K562 (cell line): ENCODE results near the gene UIMC1.

ENCODE experiments used
- BRCA1 ChIP-seq, 2 experiments: fragments of 450-650 bp in 1 of 2; sonication (generic) in 1 of 2; formaldehyde crosslinking in 1 of 2; IDR thresholded peaks; 2 replicates each; pipeline versions ENCODE4 v1.5.0 to v1.6.1; 2017 to 2020; ENCODE audit warnings: mild to moderate bottlenecking in 1 of 2, missing genetic modification reagents in 1 of 2
- GABPB1 ChIP-seq: sonication (generic); formaldehyde crosslinking; IDR thresholded peaks from 2 replicates; pipeline ENCODE4 v1.8.0; 2022; ENCODE audit warnings: mild to moderate bottlenecking, missing genetic modification reagents
- IRF2 ChIP-seq: sonication (generic); formaldehyde crosslinking; IDR thresholded peaks from 2 replicates; pipeline ENCODE4 v1.8.1; 2022; ENCODE audit warnings: mild to moderate bottlenecking, missing genetic modification reagents
- JUN ChIP-seq, 2 experiments: sonication (generic) in 1 of 2; formaldehyde crosslinking in 1 of 2; IDR thresholded peaks; 2 replicates each; pipeline versions ENCODE4 v1.6.1 to v1.8.0; 2012 to 2022; ENCODE audit warnings: borderline replicate concordance in 2 of 2, mild to moderate bottlenecking in 2 of 2, improper control_type of control experiment in 1 of 2, low read depth in 1 of 2, low read length in 1 of 2, missing genetic modification reagents in 1 of 2
- POLR2A ChIP-seq: fragments of 450-650 bp; conservative IDR thresholded peaks from 2 replicates; pipeline ENCODE4 v1.6.1; 2016
- RAD21 ChIP-seq, 2 experiments: fragments of 250-450 bp in 1 of 2; fragments of 450-650 bp in 1 of 2; sonication (Bioruptor Pico) in 1 of 2; formaldehyde crosslinking in 1 of 2; IDR thresholded peaks in 1 of 2; conservative IDR thresholded peaks in 1 of 2; 2 replicates each; pipeline versions ENCODE4 v1.4.0 to v1.8.0; 2020 to 2022; ENCODE audit warnings: mild to moderate bottlenecking in 2 of 2, moderate library complexity in 1 of 2

GRCh38 chr5:176891331-176891958 is 115.1 kb downstream of the UIMC1 start:
- no peak for TF ChIP-seq IRF2
- no peak for TF ChIP-seq RAD21 (CRISPR knock-in tag; conservative IDR thresholded peaks at IDR 0.05 in 1 of 2, IDR thresholded peaks at IDR 0.05 in 1 of 2)
- no peak for TF ChIP-seq GABPB1
- no peak for TF ChIP-seq JUN (IDR thresholded peaks at IDR 0.05; ENCODE audit: borderline replicate concordance, low read depth, low read length)
- TF ChIP-seq JUN (CRISPR knock-in tag; IDR thresholded peaks at IDR 0.05; ENCODE audit: borderline replicate concordance) = no peak
- TF ChIP-seq POLR2A = no peak
- no peak for TF ChIP-seq BRCA1 (IDR thresholded peaks at IDR 0.05)
- no peak for TF ChIP-seq BRCA1 (CRISPR knock-in tag; IDR thresholded peaks at IDR 0.05)
